Measurements from ENCODE around the gene FAF2. TPM values are rescaled to one million over a fixed set of nuclear protein-coding genes. Genes with fewer than 3 reads are reported as not detected.

FAF2 gene
- total RNA-seq, 1 donor from 2014 or later, result 46.5 TPM

- peak overlapping the region; percentile 76 for H3K27ac Mint-ChIP-seq
- no peak for TF ChIP-seq CTCF (conservative IDR thresholded peaks at IDR 0.05)
- H3K9me3 Mint-ChIP-seq, result no peaks in the 10 kb centered on the region
- no peaks in the 10 kb centered on the region for H3K36me3 Mint-ChIP-seq
- H3K4me1 Mint-ChIP-seq (ENCODE audit: unreplicated experiment), result peaks cover 27% of the 10 kb centered on the region
- H3K27me3 Mint-ChIP-seq, result peaks cover 3% of the 10 kb centered on the region
- no peak for DNase-seq (ENCODE audit: extremely low spot score, unreplicated experiment)
- H3K4me3 Mint-ChIP-seq, result no peak overlapping the region
Measured at GRCh38 chr5:176412517-176413254, 35.5 kb upstream of the FAF2 start.

GRCh38 chr5:176413255-176413565, 35.0 kb upstream of the FAF2 start:
- Mint-ChIP-seq H3K9me3 (no peaks in the 10 kb centered on the region), H3K27ac (peak overlapping the region; percentile 76), H3K36me3 (no peaks in the 10 kb centered on the region), H3K4me1 (ENCODE audit: unreplicated experiment) (peaks cover 27% of the 10 kb centered on the region), H3K4me3 (no peak overlapping the region), H3K27me3 (peaks cover 3% of the 10 kb centered on the region)
- no peak for DNase-seq (ENCODE audit: extremely low spot score, unreplicated experiment)
- no peak for TF ChIP-seq CTCF (conservative IDR thresholded peaks at IDR 0.05)

- H3K27ac Mint-ChIP-seq, result peak overlapping the region; percentile 70
- peaks cover 3% of the 10 kb centered on the region for H3K27me3 Mint-ChIP-seq
- no peaks in the 10 kb centered on the region for H3K36me3 Mint-ChIP-seq
Measured at GRCh38 chr5:176413709-176414191, 34.4 kb upstream of the FAF2 start.

GRCh38 chr5:176414704-176415103, 33.5 kb upstream of the FAF2 start:
- Mint-ChIP-seq H3K4me3 (peak overlapping the region; percentile 86), H3K36me3 (no peaks in the 10 kb centered on the region), H3K27me3 (peaks cover 3% of the 10 kb centered on the region), H3K4me1 (ENCODE audit: unreplicated experiment) (peaks cover 27% of the 10 kb centered on the region), H3K27ac (peak overlapping the region; percentile 88), H3K9me3 (no peaks in the 10 kb centered on the region)
- no peak for TF ChIP-seq CTCF (conservative IDR thresholded peaks at IDR 0.05)
- no peak for DNase-seq (ENCODE audit: extremely low spot score, unreplicated experiment)

More at GRCh38 chr5:176413709-176414191, 34.4 kb upstream of the FAF2 start:
- no peak for DNase-seq (ENCODE audit: extremely low spot score, unreplicated experiment)
- Mint-ChIP-seq H3K4me3 (no peak overlapping the region), H3K9me3 (no peaks in the 10 kb centered on the region), H3K4me1 (ENCODE audit: unreplicated experiment) (peaks cover 27% of the 10 kb centered on the region)
- TF ChIP-seq CTCF (conservative IDR thresholded peaks at IDR 0.05), result no peak

GRCh38 chr5:176415240-176415951, 32.8 kb upstream of the FAF2 start:
- Mint-ChIP-seq H3K4me1 (ENCODE audit: unreplicated experiment) (peaks cover 27% of the 10 kb centered on the region), H3K4me3 (peak overlapping the region; percentile 86), H3K27me3 (peaks cover 6% of the 10 kb centered on the region), H3K27ac (peak overlapping the region; percentile 88), H3K9me3 (no peaks in the 10 kb centered on the region), H3K36me3 (no peaks in the 10 kb centered on the region)
- no peak for TF ChIP-seq CTCF (conservative IDR thresholded peaks at IDR 0.05)
- no peak for DNase-seq (ENCODE audit: extremely low spot score, unreplicated experiment)
